MCF 10A (cell line): ENCODE data around the gene PHLDA3. TPM values are rescaled to one million over a fixed set of nuclear protein-coding genes. Genes with fewer than 3 reads are reported as not detected.

Experiments
- BruUV-seq: library from RNA; stranded (reverse); fragments of 400-500 nt; replicated peaks from 2 replicates; lab custom pipeline; 2021; lab: Mats Ljungman, UMichigan
- CTCF ChIA-PET: fragments of 300-600 bp; sonication (Branson Sonifier 250); formaldehyde crosslinking; extraction: SDS; loops from one replicate; lab custom pipeline; 2021; ENCODE audit warnings: antibody characterized with exemption, inconsistent platforms; lab: Yijun Ruan, JAX
- POLR2A ChIA-PET: fragments of 300-600, 350-650 bp; sonication (Branson Sonifier 250); formaldehyde crosslinking; extraction: SDS; loops from one replicate; lab custom pipeline; 2020; ENCODE audit warnings: antibody characterized with exemption, inconsistent platforms; lab: Yijun Ruan, JAX
- DNase-seq: peaks from one replicate; pipeline ENCODE4 v3.0.0-alpha.2; 2018; ENCODE audit not compliant: unreplicated experiment
- H3K27ac Mint-ChIP-seq: one replicate; pipeline ENCODE4 v1.8.0; 2022; ENCODE audit warnings: mild to moderate bottlenecking, low read depth, mixed read lengths; ENCODE audit not compliant: unreplicated experiment
- H3K27me3 Mint-ChIP-seq: one replicate; pipeline ENCODE4 v1.8.0; 2022; ENCODE audit warnings: mixed read lengths; ENCODE audit not compliant: insufficient read depth, unreplicated experiment
- H3K36me3 Mint-ChIP-seq: one replicate; pipeline ENCODE4 v1.8.0; 2022; ENCODE audit warnings: mild to moderate bottlenecking, moderate library complexity, mixed read lengths; ENCODE audit not compliant: insufficient read depth, unreplicated experiment
- H3K4me1 Mint-ChIP-seq: one replicate; pipeline ENCODE4 v1.8.0; 2022; ENCODE audit warnings: mixed read lengths; ENCODE audit not compliant: insufficient read depth, unreplicated experiment
- H3K4me3 Mint-ChIP-seq: one replicate; pipeline ENCODE4 v1.8.0; 2022; ENCODE audit warnings: mild to moderate bottlenecking, moderate library complexity, mixed read lengths; ENCODE audit not compliant: unreplicated experiment
- H3K9me3 Mint-ChIP-seq: one replicate; pipeline ENCODE4 v1.8.0; 2022; ENCODE audit warnings: mixed read lengths; ENCODE audit not compliant: unreplicated experiment
- intact Hi-C: fragments of 100-400 bp; cut with micrococcal nuclease; formaldehyde crosslinking; loops from 2 replicates; pipeline ENCODE4 v1.14.1; 2022
- total RNA-seq: library from RNA; stranded (reverse); gene quantifications from 2 replicates; pipeline ENCODE4 v1.2.3, GENCODE V29; 2022
- TF ChIP-seq, protein P1 (sequence below): fragments of 200-600 bp; IDR thresholded peaks from one replicate; pipeline ENCODE4 v1.8.0; 2022; ENCODE audit warnings: antibody characterized with exemption, mild to moderate bottlenecking; ENCODE audit not compliant: unreplicated experiment

PHLDA3 gene
- total RNA-seq, 1 experiment from 2014 or later: 169 TPM

- intact Hi-C loops: loop anchor here (1.0 kb wide), 1 partner anchor 23 kb away; no protein-coding TSS in a partner anchor
- no TSS peak for BruUV-seq
- Mint-ChIP-seq H3K4me3 (peak overlapping the region; percentile 79), H3K36me3 (peaks cover 10% of the 10 kb centered on the region), H3K27me3 (no peaks in the 10 kb centered on the region), H3K27ac (peak overlapping the region; percentile 86), H3K9me3 (no peaks in the 10 kb centered on the region), H3K4me1 (peaks cover 70% of the 10 kb centered on the region)
- DNase-seq: no peak
- TF ChIP-seq, protein P1, sequence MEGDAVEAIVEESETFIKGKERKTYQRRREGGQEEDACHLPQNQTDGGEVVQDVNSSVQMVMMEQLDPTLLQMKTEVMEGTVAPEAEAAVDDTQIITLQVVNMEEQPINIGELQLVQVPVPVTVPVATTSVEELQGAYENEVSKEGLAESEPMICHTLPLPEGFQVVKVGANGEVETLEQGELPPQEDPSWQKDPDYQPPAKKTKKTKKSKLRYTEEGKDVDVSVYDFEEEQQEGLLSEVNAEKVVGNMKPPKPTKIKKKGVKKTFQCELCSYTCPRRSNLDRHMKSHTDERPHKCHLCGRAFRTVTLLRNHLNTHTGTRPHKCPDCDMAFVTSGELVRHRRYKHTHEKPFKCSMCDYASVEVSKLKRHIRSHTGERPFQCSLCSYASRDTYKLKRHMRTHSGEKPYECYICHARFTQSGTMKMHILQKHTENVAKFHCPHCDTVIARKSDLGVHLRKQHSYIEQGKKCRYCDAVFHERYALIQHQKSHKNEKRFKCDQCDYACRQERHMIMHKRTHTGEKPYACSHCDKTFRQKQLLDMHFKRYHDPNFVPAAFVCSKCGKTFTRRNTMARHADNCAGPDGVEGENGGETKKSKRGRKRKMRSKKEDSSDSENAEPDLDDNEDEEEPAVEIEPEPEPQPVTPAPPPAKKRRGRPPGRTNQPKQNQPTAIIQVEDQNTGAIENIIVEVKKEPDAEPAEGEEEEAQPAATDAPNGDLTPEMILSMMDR: no peak
- POLR2A ChIA-PET: interaction anchor here (0.6 to 15.5 kb wide), 11 partner anchors 7 to 345 kb away, joined by 3 to 330 read pairs (median 7); partner anchors contain the start of gene PHLDA3
- CTCF ChIA-PET: interaction anchor here (0.5 to 70.3 kb wide), 7 partner anchors 1 to 602 kb away, joined by 3 to 3816 read pairs (median 4); partner anchors contain the start of genes CSRP1 and PHLDA3
Measured at GRCh38 chr1:201504799-201505502, 36.0 kb upstream of the PHLDA3 start.

DNA sequence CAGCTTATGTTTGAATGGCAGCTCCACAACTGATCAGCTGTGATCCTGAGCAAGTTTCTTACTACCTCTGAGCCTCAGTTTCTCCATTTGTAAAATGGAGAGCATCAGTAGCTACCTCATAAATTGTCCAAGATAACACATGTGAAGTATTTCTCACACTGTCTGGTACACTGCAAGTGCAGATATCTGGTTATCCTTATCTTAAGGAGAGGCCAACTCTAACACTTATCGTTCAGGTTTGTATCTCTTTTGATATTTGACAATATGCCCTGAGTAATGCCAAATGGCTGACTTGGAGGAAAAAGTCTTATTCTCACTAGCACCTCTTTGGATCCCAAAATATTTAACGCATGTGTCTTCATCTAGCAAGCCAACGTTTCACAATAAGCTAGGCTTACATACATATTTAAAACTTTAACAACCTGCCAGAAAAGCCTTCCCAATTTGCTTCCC is 35.2 kb upstream of the PHLDA3 start:
- intact Hi-C loops: no loop called here
- H3K4me1 Mint-ChIP-seq: peaks cover 77% of the 10 kb centered on the region
- H3K4me3 Mint-ChIP-seq: peak overlapping the region; percentile 45
- H3K27me3 Mint-ChIP-seq: no peaks in the 10 kb centered on the region
- peak overlapping the region; percentile 86 for H3K27ac Mint-ChIP-seq
- H3K9me3 Mint-ChIP-seq: no peaks in the 10 kb centered on the region
- peaks cover 10% of the 10 kb centered on the region for H3K36me3 Mint-ChIP-seq
- no peak for DNase-seq
- TF ChIP-seq, protein P1: no peak
- CTCF ChIA-PET: interaction anchor here (0.6 to 70.3 kb wide), 9 partner anchors 0 to 266 kb away, joined by 3 to 3816 read pairs (median 4); partner anchors contain the start of genes CSRP1 and PHLDA3
- no TSS peak for BruUV-seq
- POLR2A ChIA-PET: interaction anchor here (0.5 to 15.5 kb wide), 15 partner anchors 8 to 766 kb away, joined by 3 to 330 read pairs (median 4); partner anchors contain the start of genes CAMSAP2 and PHLDA3

DNA sequence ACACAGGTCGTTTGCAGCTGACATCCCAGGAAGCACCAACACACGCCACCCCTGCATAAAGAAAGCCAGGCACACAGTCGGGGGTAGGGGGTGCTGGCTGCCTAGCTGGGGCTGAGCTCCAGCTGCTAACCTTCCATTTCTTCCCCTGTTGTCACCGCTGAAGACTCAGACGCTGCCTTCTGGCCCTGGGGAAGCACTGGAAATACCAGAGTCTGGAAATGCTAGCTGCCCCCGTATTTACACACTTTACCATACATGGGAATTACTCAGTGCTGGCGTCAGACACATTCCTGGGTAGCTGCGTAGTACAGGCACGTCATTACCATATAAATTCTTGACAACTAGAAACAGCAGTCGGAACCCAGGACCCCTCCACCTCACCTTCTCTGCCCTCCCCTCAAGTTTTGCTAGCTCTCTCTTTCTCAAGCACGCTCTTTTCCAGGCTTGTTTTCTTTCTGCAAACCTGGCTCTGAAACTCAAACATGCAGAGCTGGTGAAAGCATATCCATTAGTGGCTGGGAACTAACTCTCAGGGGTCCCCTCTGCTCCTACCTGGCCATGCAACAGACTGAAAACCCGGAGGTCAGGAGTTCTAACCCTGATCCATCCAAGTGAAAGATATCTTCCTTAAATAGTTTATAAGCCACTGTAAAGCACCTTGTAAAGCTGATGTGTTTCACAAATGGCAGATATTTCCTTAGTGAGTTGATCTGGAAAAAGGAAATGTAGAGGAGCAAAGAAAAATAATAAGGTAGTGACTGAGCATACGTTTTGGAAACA is 34.6 kb upstream of the PHLDA3 start:
- POLR2A ChIA-PET: interaction anchor here (0.5 to 15.5 kb wide), 16 partner anchors 9 to 765 kb away, joined by 3 to 330 read pairs (median 4); partner anchors contain the start of genes CAMSAP2 and PHLDA3
- BruUV-seq: TSS peak; percentile 49
- H3K27ac Mint-ChIP-seq: peak overlapping the region; percentile 86
- no peaks in the 10 kb centered on the region for H3K9me3 Mint-ChIP-seq
- no peaks in the 10 kb centered on the region for H3K27me3 Mint-ChIP-seq
- DNase-seq: peak; percentile 92
- intact Hi-C loops: loop anchor here (1.0 kb wide), 1 partner anchor 14 kb away; no protein-coding TSS in a partner anchor
- H3K4me1 Mint-ChIP-seq: peaks cover 77% of the 10 kb centered on the region
- CTCF ChIA-PET: interaction anchor here (0.6 to 70.3 kb wide), 11 partner anchors 1 to 267 kb away, joined by 3 to 3816 read pairs (median 4); partner anchors contain the start of genes CSRP1 and PHLDA3
- TF ChIP-seq, protein P1: no peak
- H3K4me3 Mint-ChIP-seq: peak overlapping the region; percentile 45
- H3K36me3 Mint-ChIP-seq: peaks cover 10% of the 10 kb centered on the region
